Measurements from ENCODE around the gene PPFIA3.
"Not testable (repeated sequence)": the region's sequence is repeated elsewhere in the genome, so short reads cannot be mapped to it uniquely, and the experiment has no call there.

Gene PPFIA3

DNA sequence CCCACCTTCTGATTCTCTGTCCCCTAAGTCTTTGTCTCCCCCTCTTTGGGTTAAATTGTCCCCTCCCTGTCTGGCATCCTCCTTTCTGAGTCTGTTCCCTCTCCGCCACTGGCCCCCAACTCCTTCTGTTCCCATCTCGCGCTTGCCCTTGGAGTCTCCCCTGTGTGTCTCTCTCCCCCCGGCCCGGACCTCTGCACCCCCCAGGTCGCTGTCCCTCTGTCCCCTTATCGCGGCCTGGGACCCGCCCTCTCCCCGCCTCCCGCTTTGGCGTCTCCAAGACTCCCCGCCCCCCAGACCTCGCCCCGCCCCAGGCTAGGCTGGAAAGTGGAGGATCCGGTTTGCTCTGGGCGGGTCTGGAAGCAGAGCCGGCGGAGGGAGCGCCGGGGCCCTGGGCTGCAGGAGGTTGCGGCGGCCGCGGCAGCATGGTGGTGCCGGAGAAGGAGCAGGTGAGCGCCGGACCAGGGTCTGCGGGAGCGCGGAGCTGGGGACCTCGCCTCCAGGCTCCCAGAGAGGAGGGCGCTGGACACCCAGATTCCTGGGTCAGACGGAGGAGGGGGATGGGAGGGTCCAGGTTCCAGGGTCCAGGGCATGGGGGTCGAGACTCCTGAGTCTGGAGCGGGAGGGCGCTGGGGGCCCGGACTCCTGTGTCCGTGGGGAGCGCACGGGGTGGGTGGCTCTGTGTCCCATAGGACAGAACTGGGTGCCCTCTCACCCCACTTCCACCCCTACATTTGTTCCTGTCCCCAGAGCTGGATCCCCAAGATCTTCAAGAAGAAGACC, 38.3 kb downstream of the PPFIA3 start, which contains the start of gene TRPM4:
Gene TRPM4 (plus strand): TSS at position 348 of the 780 bp plus-strand sequence. CDS start 75 bp downstream, at position 423.
- Mint-ChIP-seq H3K4me3 (peak within 1 kb of the TSS; percentile 76), H3K4me1 (ENCODE audit: low read depth) (peaks cover 13% of the 10 kb centered on the region), H3K27me3 (ENCODE audit: low read depth) (peaks cover 59% of the 10 kb centered on the region), H3K9me3 (no peaks in the 10 kb centered on the region), H3K27ac (no peak within 1 kb of the TSS), H3K36me3 (ENCODE audit: low read depth) (no peaks in the 10 kb centered on the region)

DNA sequence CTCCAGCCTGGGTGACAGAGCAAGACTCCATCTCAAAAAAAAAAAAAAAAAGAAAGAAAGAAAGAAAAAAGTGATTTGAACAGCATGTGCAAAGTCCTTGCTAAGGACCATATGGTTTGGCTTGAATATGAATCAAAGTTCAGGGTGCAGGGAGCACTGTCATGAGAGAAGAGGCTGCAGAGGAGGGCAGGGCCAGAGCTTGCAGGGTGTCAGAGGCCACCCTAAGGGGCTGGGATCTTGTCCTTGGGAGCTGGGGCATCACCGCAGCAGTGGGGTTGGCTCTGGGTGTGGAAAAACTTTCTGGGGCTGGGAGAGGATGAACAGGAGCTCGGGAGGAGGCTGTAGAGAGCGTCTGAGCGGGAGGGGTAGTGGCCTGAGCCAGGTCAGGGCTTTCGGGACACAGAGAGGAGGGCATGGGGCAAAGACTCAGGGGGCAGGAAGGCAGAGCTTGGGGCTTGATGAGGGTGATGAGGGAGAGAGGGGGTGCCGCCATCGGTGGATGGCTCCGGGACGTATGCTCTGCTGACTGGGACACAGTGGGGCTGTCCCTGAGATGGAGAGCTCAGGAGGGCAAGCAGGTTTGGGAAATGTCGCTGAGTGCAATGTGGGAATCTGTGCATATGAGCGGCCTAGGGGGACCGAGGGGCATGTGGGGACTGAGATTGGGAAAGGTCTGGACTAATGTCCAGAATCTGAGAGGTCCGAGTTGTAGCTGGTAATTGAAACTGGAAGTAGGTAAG, 41.3 kb downstream of the PPFIA3 start:
- no peak overlapping the region for H3K4me3 Mint-ChIP-seq
- H3K27me3 Mint-ChIP-seq (ENCODE audit: low read depth), result peaks cover 34% of the 10 kb centered on the region
- H3K9me3 Mint-ChIP-seq, result no peaks in the 10 kb centered on the region
- no peak overlapping the region for H3K27ac Mint-ChIP-seq
- no peaks in the 10 kb centered on the region for H3K36me3 Mint-ChIP-seq (ENCODE audit: low read depth)
- peaks cover 9% of the 10 kb centered on the region for H3K4me1 Mint-ChIP-seq (ENCODE audit: low read depth)

GRCh38 chr19:49161987-49162386, 42.6 kb downstream of the PPFIA3 start:
- Mint-ChIP-seq H3K4me1 (ENCODE audit: low read depth) (peaks cover 7% of the 10 kb centered on the region), H3K9me3 (no peaks in the 10 kb centered on the region), H3K4me3 (no peak overlapping the region), H3K27ac (no peak overlapping the region), H3K36me3 (ENCODE audit: low read depth) (no peaks in the 10 kb centered on the region), H3K27me3 (ENCODE audit: low read depth) (peaks cover 30% of the 10 kb centered on the region)

DNA sequence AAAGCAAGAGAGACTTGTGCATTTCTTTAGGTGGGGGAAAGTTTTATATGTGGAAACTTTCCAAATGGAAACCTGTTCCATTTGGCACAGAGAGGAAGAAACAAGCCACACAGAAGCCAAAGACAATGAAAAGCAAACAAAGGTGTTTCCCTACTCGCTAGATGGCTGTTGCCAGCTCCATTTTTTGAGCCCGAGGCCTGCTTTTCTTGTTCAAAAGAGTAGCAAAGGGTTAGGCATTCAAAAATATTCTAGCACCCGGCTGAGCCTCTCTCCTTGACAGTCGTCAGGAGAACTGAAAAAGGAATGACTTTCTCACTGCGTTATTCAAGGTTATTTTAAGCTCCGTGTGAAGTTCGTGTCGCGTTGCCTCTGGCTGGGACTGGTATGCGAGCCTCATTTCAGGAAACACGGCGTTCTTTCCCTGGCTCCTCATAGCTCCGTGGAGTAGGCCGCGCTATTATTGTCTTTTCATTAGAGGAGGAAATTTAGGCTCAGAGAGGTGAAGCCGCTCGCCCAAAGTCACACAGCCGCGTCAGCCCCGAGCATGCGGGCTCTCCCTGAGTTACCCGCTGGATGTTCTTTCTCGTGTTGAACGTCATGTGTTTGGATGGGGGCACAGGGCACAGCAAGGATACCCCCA, 45.9 kb downstream of the PPFIA3 start:
- Mint-ChIP-seq H3K4me3 (no peak overlapping the region), H3K4me1 (ENCODE audit: low read depth) (no peaks in the 10 kb centered on the region), H3K27ac (no peak overlapping the region), H3K36me3 (ENCODE audit: low read depth) (no peaks in the 10 kb centered on the region), H3K27me3 (ENCODE audit: low read depth) (peaks cover 10% of the 10 kb centered on the region), H3K9me3 (no peaks in the 10 kb centered on the region)

GRCh38 chr19:49165865-49166301, 46.5 kb downstream of the PPFIA3 start:
- Mint-ChIP-seq H3K9me3 (no peaks in the 10 kb centered on the region), H3K4me3 (no peak overlapping the region), H3K27ac (no peak overlapping the region), H3K4me1 (ENCODE audit: low read depth) (no peaks in the 10 kb centered on the region), H3K27me3 (ENCODE audit: low read depth) (peaks cover 6% of the 10 kb centered on the region), H3K36me3 (ENCODE audit: low read depth) (no peaks in the 10 kb centered on the region)

DNA sequence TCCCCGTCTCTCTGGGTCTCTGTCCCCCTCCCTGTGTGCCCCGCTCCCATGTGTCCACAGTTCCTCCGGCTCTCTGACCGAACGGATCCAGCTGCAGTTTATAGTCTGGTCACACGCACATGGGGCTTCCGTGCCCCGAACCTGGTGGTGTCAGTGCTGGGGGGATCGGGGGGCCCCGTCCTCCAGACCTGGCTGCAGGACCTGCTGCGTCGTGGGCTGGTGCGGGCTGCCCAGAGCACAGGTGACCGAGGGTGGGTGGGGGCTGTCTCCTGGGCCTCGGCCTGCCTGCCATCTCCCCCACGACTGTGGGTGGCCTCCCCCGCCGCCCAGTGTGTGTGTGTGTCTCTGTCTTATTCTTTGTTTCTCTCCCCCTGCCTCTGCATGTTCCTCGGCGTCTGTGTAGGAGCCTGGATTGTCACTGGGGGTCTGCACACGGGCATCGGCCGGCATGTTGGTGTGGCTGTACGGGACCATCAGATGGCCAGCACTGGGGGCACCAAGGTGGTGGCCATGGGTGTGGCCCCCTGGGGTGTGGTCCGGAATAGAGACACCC, 48.6 kb downstream of the PPFIA3 start:
- no peak overlapping the region for H3K4me3 Mint-ChIP-seq
- H3K27me3 Mint-ChIP-seq (ENCODE audit: low read depth), result peaks cover 4% of the 10 kb centered on the region
- H3K9me3 Mint-ChIP-seq, result no peaks in the 10 kb centered on the region
- H3K27ac Mint-ChIP-seq, result no peak overlapping the region
- H3K4me1 Mint-ChIP-seq (ENCODE audit: low read depth), result no peaks in the 10 kb centered on the region
- no peaks in the 10 kb centered on the region for H3K36me3 Mint-ChIP-seq (ENCODE audit: low read depth)

- Mint-ChIP-seq H3K9me3 (no peaks in the 10 kb centered on the region), H3K36me3 (ENCODE audit: low read depth) (no peaks in the 10 kb centered on the region), H3K27me3 (ENCODE audit: low read depth) (peaks cover 4% of the 10 kb centered on the region), H3K4me3 (no peak overlapping the region), H3K27ac (no peak overlapping the region), H3K4me1 (ENCODE audit: low read depth) (no peaks in the 10 kb centered on the region)
Measured at GRCh38 chr19:49168421-49168820, 49.1 kb downstream of the PPFIA3 start.

DNA sequence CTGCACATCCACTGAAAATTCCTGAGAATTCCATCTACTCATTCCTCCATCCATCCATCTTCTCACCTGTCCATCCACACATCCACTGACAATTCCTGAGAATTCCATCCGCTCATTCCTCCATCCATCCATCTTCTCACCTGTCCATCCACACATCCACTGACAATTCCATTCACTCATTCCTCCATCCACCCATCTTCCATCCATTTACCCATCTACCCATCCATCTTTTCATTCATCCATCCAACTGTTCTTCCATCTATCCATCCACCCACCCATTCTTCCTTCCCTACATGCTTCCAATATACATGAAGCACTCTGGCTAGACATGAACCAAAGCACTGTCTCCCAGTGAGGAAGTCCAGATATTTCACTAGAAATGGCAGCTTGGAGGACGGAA, 53.9 kb downstream of the PPFIA3 start:
- Mint-ChIP-seq H3K4me1 (ENCODE audit: low read depth) (peaks cover 3% of the 10 kb centered on the region), H3K27ac (no peak overlapping the region), H3K36me3 (ENCODE audit: low read depth) (no peaks in the 10 kb centered on the region), H3K4me3 (no peak overlapping the region), H3K9me3 (no peaks in the 10 kb centered on the region), H3K27me3 (ENCODE audit: low read depth) (no peaks in the 10 kb centered on the region)

DNA sequence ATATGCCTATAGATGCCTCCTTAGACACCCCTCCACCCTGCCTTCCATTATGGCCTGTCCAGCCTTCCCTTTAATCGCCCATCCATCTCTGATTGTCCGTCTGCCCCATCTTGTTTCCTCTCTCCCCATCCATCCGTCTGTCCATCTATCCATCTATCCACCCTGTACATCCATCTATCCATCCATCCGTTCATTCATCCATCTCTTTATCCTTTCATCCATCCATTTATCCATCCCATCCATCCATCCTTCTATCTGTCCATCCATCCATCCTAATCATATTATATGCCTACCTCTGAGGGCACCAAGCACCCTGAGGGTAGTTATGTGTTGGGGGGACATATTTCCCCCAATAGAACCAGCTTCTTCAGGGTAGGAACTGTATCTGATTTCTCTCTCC, 61.3 kb downstream of the PPFIA3 start:
- Mint-ChIP-seq H3K4me1 (ENCODE audit: low read depth) (peaks cover 3% of the 10 kb centered on the region), H3K27ac (no peak overlapping the region), H3K9me3 (peaks cover 17% of the 10 kb centered on the region), H3K27me3 (ENCODE audit: low read depth) (no peaks in the 10 kb centered on the region), H3K36me3 (ENCODE audit: low read depth) (no peaks in the 10 kb centered on the region), H3K4me3 (no peak overlapping the region)

DNA sequence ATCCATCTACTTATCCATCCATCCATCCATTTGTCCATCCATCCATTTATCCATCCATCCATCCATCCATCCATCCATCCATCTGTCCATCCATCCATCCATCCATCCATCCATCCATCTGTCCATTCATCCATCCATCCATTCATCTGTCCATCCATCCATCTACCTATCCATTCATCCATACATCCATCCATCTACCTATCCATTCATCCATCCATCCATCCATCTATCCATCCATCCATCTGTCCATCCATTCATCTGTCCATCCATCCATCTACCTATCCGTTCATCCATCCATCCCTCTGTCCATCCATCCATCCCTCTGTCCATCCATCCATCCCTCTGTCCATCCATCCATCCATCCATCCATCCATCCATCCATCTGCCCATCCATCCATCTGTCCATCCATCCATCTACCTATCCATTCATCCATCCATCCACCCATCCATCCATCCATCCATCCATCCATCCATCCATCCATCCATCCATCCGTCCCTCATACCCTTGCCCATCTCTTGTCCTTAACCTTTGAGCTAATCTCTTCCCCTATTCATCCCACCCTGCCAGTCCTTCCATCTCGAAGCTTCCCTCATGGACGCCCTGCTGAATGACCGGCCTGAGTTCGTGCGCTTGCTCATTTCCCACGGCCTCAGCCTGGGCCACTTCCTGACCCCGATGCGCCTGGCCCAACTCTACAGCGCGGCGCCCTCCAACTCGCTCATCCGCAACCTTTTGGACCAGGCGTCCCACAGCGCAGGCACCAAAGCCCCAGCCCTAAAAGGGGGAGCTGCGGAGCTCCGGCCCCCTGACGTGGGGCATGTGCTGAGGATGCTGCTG, 62.9 kb downstream of the PPFIA3 start:
- H3K4me3 Mint-ChIP-seq; H3K27ac Mint-ChIP-seq; H3K36me3 Mint-ChIP-seq (ENCODE audit: low read depth); H3K27me3 Mint-ChIP-seq (ENCODE audit: low read depth); H3K4me1 Mint-ChIP-seq (ENCODE audit: low read depth): not testable (repeated sequence)
- peaks cover 17% of the 10 kb centered on the region for H3K9me3 Mint-ChIP-seq

GRCh38 chr19:49182848-49183375, 63.6 kb downstream of the PPFIA3 start:
- Mint-ChIP-seq H3K27me3 (ENCODE audit: low read depth) (no peaks in the 10 kb centered on the region), H3K9me3 (peaks cover 17% of the 10 kb centered on the region), H3K36me3 (ENCODE audit: low read depth) (no peaks in the 10 kb centered on the region), H3K27ac (no peak overlapping the region), H3K4me3 (no peak overlapping the region), H3K4me1 (ENCODE audit: low read depth) (no peaks in the 10 kb centered on the region)

DNA sequence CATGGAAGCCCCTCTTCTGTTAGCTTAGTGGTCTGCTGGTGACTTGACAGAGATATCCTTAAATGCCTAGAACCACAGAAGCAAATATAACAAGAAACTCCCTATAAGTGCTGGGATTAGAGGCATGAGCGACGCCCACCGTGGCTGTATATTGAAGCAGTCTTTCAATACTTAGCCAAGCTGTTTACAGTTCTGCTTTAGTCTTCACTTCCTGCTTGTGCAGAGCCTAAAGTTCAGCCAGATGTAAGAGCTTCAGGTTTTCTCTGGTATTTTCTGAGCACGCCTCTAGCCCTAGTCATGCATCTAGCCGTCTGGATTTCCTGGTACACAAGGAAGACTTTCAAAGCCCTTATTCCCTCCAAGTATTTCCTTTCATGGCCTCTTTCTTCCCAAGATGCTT, 66.8 kb downstream of the PPFIA3 start:
- no peaks in the 10 kb centered on the region for H3K36me3 Mint-ChIP-seq (ENCODE audit: low read depth)
- peaks cover 9% of the 10 kb centered on the region for H3K4me1 Mint-ChIP-seq (ENCODE audit: low read depth)
- peaks cover 17% of the 10 kb centered on the region for H3K9me3 Mint-ChIP-seq
- peaks cover 3% of the 10 kb centered on the region for H3K27me3 Mint-ChIP-seq (ENCODE audit: low read depth)
- H3K27ac Mint-ChIP-seq, result no peak overlapping the region
- no peak overlapping the region for H3K4me3 Mint-ChIP-seq

DNA sequence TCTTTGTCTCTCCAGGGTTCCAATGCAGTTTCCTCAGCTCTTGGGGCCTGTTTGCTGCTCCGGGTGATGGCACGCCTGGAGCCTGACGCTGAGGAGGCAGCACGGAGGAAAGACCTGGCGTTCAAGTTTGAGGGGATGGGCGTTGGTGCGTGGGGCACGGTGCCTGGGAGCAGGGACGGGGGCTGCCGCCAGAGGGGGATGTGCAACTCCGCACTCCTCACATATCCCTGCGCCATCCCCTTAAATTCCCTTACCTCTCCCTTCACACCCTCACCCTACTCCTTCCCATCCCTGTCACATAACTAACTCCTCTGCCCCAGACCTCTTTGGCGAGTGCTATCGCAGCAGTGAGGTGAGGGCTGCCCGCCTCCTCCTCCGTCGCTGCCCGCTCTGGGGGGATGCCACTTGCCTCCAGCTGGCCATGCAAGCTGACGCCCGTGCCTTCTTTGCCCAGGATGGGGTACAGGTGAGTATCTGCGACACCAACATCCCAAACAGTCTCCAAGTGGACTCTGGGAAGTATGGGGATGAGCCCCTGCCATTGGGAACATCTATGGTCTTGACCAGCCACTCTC, 69.4 kb downstream of the PPFIA3 start:
- Mint-ChIP-seq H3K4me1 (ENCODE audit: low read depth) (peaks cover 9% of the 10 kb centered on the region), H3K4me3 (no peak overlapping the region), H3K36me3 (ENCODE audit: low read depth) (no peaks in the 10 kb centered on the region), H3K27me3 (ENCODE audit: low read depth) (peaks cover 3% of the 10 kb centered on the region), H3K9me3 (peaks cover 5% of the 10 kb centered on the region), H3K27ac (no peak overlapping the region)
